Measurements from ENCODE around the gene DOCK3.

DNA sequence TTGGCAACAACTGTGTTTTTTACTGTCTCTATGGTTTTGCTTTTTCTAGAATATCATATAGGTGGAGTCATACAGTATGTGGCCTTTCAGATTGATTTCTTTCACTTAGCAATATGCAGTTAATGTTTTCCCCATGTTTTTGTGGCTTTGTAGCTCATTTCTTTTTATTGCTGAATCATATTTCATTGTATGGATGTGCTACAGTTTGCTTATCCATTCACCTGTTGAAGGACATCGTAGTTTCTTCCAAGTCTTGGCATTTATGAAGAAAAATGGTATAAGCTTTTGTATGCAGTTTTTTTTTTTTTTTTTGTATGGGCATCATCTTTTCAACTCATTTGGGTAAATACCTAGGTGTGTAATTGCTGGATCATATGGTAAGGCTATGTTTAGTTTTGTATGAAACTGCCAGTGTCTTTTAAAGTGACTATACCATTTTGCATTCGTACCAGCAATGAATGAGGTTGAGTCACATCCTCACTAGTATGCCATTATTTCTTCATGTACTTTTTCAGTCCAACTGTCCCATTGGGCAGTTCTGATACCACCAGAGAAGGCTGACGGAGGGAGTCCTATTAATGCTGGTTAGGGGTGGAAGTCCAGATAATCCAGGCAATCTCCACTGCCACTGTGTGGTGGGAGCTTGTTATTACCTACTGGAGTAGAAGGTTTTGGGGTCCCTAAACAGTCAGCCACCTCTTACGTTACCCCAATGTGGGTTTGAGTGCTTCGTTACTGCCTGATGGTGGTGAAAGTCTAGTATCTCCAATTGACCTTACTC is 210.5 kb downstream of the DOCK3 start:
- no peak for TF ChIP-seq POLR2A (IDR thresholded peaks at IDR 0.05; ENCODE audit: low read depth, low read length)
- TF ChIP-seq TAF1 (IDR thresholded peaks at IDR 0.05; ENCODE audit: borderline replicate concordance, low read depth, low read length): no peak
